H1 (cell line): ENCODE results near the gene ACTL10.
A peak's percentile ranks its signal among the peaks of the same experiment; 100 is the strongest.

Source experiments
- EP300 ChIP-seq, 2 experiments: IDR thresholded peaks; 1 replicate in 1 of 2; 2 replicates in 1 of 2; pipeline ENCODE4 v1.6.1; 2011 to 2012; ENCODE audit warnings: low read depth in 2 of 2, low read length in 2 of 2, mild to moderate bottlenecking in 2 of 2, borderline replicate concordance in 1 of 2, inconsistent platforms in 1 of 2, moderate library complexity in 1 of 2
- EZH2 ChIP-seq: fragments of 200-600 bp; sonication (generic); IDR thresholded peaks from 2 replicates; pipeline ENCODE4 v1.7.1; 2012; ENCODE audit warnings: low read depth, mild to moderate bottlenecking, moderate library complexity, low read length, inconsistent platforms; ENCODE audit not compliant: severe bottlenecking
- POLR2A ChIP-seq, 2 experiments: IDR thresholded peaks; 1 replicate in 1 of 2; 2 replicates in 1 of 2; pipeline ENCODE4 v1.6.1; 2011; ENCODE audit warnings: low read depth in 2 of 2, low read length in 2 of 2, mild to moderate bottlenecking in 2 of 2; ENCODE audit errors: control extremely low read depth in 1 of 2
- POLR2AphosphoS5 ChIP-seq: IDR thresholded peaks from 2 replicates; pipeline ENCODE4 v1.6.1; 2011; ENCODE audit warnings: low read depth, low read length
- TAF1 ChIP-seq: IDR thresholded peaks from 2 replicates; pipeline ENCODE4 v1.6.1; 2011; ENCODE audit warnings: mild to moderate bottlenecking, low read depth, low read length
- TF ChIP-seq, protein P1 (sequence below), 3 experiments: IDR thresholded peaks; 1 replicate in 2 of 3; 2 replicates in 1 of 3; pipeline versions ENCODE4 v1.5.1 to v1.6.1; 2011; ENCODE audit warnings: low read length in 3 of 3, mild to moderate bottlenecking in 3 of 3, inconsistent platforms in 2 of 3, low read depth in 1 of 3, moderate library complexity in 1 of 3; ENCODE audit not compliant: insufficient read depth in 1 of 3; ENCODE audit errors: control extremely low read depth in 1 of 3

DNA sequence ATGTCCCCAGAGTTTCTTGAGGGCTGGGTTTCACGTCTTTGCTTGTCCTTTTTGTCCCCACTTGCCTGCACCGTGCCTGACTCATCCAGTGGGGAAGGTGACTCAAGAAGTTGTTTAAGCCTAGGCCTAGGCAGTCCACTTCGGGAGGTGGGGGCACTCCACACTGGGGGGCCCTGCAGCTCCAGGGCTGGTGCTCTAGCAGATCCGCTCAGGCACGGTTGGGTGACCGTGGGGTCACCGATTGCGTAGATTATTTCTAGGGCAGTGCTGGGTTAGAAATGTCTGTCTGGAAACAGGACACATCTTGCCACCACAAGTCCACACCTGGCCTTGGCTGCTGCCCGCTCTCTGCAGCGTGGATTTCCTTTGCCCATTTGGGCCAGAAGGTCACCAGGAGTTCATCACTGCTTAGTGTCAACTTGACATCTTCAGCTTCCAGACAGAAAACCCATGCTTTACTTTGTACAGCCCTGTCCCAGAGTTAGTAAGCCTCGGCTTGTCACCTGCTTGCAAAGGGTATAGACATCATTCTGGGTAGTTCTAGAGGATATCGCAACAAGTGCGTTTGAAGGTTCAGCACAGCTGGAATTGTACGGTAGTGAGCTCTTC lies 18.2 kb upstream of the ACTL10 start:
- no peak; a peak in 1 of 3 replicates for TF ChIP-seq POLR2A (IDR thresholded peaks at IDR 0.05; ENCODE audit: control extremely low read depth in 1 of 2, low read depth in 2 of 2, low read length in 2 of 2)
- 0 out of 2 replicates have a peak, but pooled peaks have one; percentile 23 for TF ChIP-seq POLR2AphosphoS5
- no peak for TF ChIP-seq TAF1
- TF ChIP-seq EP300 (IDR thresholded peaks at IDR 0.05; ENCODE audit: borderline replicate concordance in 1 of 2, low read depth in 2 of 2, low read length in 2 of 2): no peak
- TF ChIP-seq, protein P1, sequence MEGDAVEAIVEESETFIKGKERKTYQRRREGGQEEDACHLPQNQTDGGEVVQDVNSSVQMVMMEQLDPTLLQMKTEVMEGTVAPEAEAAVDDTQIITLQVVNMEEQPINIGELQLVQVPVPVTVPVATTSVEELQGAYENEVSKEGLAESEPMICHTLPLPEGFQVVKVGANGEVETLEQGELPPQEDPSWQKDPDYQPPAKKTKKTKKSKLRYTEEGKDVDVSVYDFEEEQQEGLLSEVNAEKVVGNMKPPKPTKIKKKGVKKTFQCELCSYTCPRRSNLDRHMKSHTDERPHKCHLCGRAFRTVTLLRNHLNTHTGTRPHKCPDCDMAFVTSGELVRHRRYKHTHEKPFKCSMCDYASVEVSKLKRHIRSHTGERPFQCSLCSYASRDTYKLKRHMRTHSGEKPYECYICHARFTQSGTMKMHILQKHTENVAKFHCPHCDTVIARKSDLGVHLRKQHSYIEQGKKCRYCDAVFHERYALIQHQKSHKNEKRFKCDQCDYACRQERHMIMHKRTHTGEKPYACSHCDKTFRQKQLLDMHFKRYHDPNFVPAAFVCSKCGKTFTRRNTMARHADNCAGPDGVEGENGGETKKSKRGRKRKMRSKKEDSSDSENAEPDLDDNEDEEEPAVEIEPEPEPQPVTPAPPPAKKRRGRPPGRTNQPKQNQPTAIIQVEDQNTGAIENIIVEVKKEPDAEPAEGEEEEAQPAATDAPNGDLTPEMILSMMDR (IDR thresholded peaks at IDR 0.05; ENCODE audit: control extremely low read depth in 1 of 3, insufficient read depth in 1 of 3, low read depth in 1 of 3, low read length in 3 of 3): no peak
- TF ChIP-seq EZH2: no peak
